Kidney (tissue), 14 donors: ENCODE data around the gene SFT2D1. TPM values are rescaled to one million over a fixed set of nuclear protein-coding genes. Genes with fewer than 3 reads are reported as not detected.

Experiments used
- DNase-seq, 5 donors: peaks; one replicate each; pipeline ENCODE4 v3.0.0-alpha.2; 2013 to 2020
- FAIRE-seq: peaks from 2 replicates; lab custom pipeline; 2012; peaks lifted over from hg19 to GRCh38; lab: Jason Lieb, UNC
- H3K27ac ChIP-seq, 2 donors: one replicate each; pipeline ENCODE4 v1.7.0; 2013; ENCODE audit warnings: low read depth in 2 of 2, low read length in 2 of 2, inconsistent platforms in 1 of 2
- H3K27me3 ChIP-seq: one replicate; pipeline ENCODE4 v1.7.1; 2013; ENCODE audit warnings: low read length, inconsistent platforms; ENCODE audit not compliant: control insufficient read depth, insufficient read depth
- H3K36me3 ChIP-seq, 3 donors: one replicate each; pipeline versions ENCODE4 v1.7.0 to v1.7.1; 2013; ENCODE audit warnings: low read length in 3 of 3, control low read depth in 1 of 3, inconsistent platforms in 1 of 3; ENCODE audit not compliant: insufficient read depth in 3 of 3, control insufficient read depth in 2 of 3
- H3K4me1 ChIP-seq, 3 donors: one replicate each; pipeline versions ENCODE4 v1.7.0 to v1.7.1; 2013; ENCODE audit warnings: low read length in 3 of 3, inconsistent platforms in 1 of 3, low read depth in 1 of 3; ENCODE audit not compliant: control insufficient read depth in 2 of 3, insufficient read depth in 2 of 3
- H3K4me3 ChIP-seq, 3 donors: one replicate each; pipeline versions ENCODE4 v1.7.0 to v1.8.1; 2013; ENCODE audit warnings: low read length in 3 of 3, control low read depth in 1 of 3, inconsistent platforms in 1 of 3
- H3K9ac ChIP-seq, 3 donors: one replicate each; pipeline versions ENCODE4 v1.7.0 to v1.7.1; 2013; ENCODE audit warnings: low read length in 3 of 3, control low read depth in 1 of 3, inconsistent platforms in 1 of 3
- H3K9me3 ChIP-seq, 3 donors: one replicate each; pipeline versions ENCODE4 v1.7.0 to v1.7.1; 2013; ENCODE audit warnings: low read length in 3 of 3, control low read depth in 1 of 3, inconsistent platforms in 1 of 3; ENCODE audit not compliant: control insufficient read depth in 2 of 3, insufficient read depth in 1 of 3
- intact Hi-C: fragments of 100-400 bp; cut with DNase I; formaldehyde crosslinking; loops from one replicate; pipeline ENCODE4 v1.11.1; 2022
- polyA plus RNA-seq: library from polyadenylated mRNA; stranded (reverse); fragments of 350-450 nt; fragmentation: Illumina TruSeq; extraction: RNeasy Lipid Tissue Mini Kit (QIAGEN cat#74804); gene quantifications from one replicate; pipeline ENCODE4 v1.2.3, GENCODE V29; 2014; ENCODE audit warnings: low read depth, low replicate concordance; ENCODE audit not compliant: insufficient read depth
- total RNA-seq: library from RNA; stranded (reverse); fragmentation: NEBNext Ultra II Directional; extraction: Animal tissue kit (Norgen Biotek cat#: 25700); gene quantifications from one replicate; pipeline ENCODE4 v1.2.1, GENCODE V29; 2021
- TF ChIP-seq, protein P1 (sequence below): IDR thresholded peaks from 3 replicates; pipeline ENCODE4 v1.5.1; 2012; ENCODE audit warnings: mild to moderate bottlenecking, moderate library complexity, borderline replicate concordance; ENCODE audit not compliant: insufficient read depth; ENCODE audit errors: extremely low read depth
- donor health status: control.
- donor health status: control.
- donor health status: control.
- donor health status: control.
- donor health status: control.
- donor health status: DM: yes; HTN: yes; CAD: no.
- donor health status: Normal renal cell carcinoma (clear cell type).

Gene SFT2D1
- total and polyA plus RNA-seq, 2 donors from 2014 or later = 48.3 to 73.2 TPM

- no peaks in the 10 kb centered on the region for H3K9me3 ChIP-seq
- no peak for FAIRE-seq
- intact Hi-C loops = loop anchor here (10.0 kb wide), 1 partner anchor 133 kb away; no protein-coding TSS in a partner anchor
- H3K9ac ChIP-seq = no peak overlapping the region
- no peaks in the 10 kb centered on the region for H3K4me1 ChIP-seq
- no peak overlapping the region for H3K27ac ChIP-seq
- DNase-seq = no peak
- H3K4me3 ChIP-seq = no peak overlapping the region
- H3K36me3 ChIP-seq = no peaks in the 10 kb centered on the region
- H3K27me3 ChIP-seq = peaks cover 11% of the 10 kb centered on the region
- TF ChIP-seq, protein P1, sequence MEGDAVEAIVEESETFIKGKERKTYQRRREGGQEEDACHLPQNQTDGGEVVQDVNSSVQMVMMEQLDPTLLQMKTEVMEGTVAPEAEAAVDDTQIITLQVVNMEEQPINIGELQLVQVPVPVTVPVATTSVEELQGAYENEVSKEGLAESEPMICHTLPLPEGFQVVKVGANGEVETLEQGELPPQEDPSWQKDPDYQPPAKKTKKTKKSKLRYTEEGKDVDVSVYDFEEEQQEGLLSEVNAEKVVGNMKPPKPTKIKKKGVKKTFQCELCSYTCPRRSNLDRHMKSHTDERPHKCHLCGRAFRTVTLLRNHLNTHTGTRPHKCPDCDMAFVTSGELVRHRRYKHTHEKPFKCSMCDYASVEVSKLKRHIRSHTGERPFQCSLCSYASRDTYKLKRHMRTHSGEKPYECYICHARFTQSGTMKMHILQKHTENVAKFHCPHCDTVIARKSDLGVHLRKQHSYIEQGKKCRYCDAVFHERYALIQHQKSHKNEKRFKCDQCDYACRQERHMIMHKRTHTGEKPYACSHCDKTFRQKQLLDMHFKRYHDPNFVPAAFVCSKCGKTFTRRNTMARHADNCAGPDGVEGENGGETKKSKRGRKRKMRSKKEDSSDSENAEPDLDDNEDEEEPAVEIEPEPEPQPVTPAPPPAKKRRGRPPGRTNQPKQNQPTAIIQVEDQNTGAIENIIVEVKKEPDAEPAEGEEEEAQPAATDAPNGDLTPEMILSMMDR = no peak
These were observed 71.0 kb downstream of the SFT2D1 start for GRCh38 chr6:166271376-166271765.

GRCh38 chr6:166270706-166271375 is 71.5 kb downstream of the SFT2D1 start:
- intact Hi-C loops = loop anchor here (10.0 kb wide), 1 partner anchor 134 kb away; no protein-coding TSS in a partner anchor
- H3K36me3 ChIP-seq = no peaks in the 10 kb centered on the region
- H3K9ac ChIP-seq = no peak overlapping the region
- no peak overlapping the region for H3K27ac ChIP-seq
- no peaks in the 10 kb centered on the region for H3K9me3 ChIP-seq
- TF ChIP-seq, protein P1 = no peak
- H3K4me3 ChIP-seq = no peak overlapping the region
- DNase-seq (no peak), FAIRE-seq (no peak)
- peaks cover 11% of the 10 kb centered on the region for H3K27me3 ChIP-seq
- H3K4me1 ChIP-seq = no peaks in the 10 kb centered on the region

Other genes with a start within 250 kb of the SFT2D1 start
- not detected for gene TBXT, start 174.7 kb downstream of the SFT2D1 start, total RNA-seq
- gene TBXT, start 174.7 kb downstream of the SFT2D1 start, polyA plus RNA-seq = not detected
- 0.19 TPM for gene PRR18, start 34.2 kb downstream of the SFT2D1 start, total RNA-seq
- not detected for gene PRR18, start 34.2 kb downstream of the SFT2D1 start, polyA plus RNA-seq
- 74.1 TPM for gene MPC1, start 40.4 kb upstream of the SFT2D1 start, total RNA-seq
- 313 TPM for gene MPC1, start 40.4 kb upstream of the SFT2D1 start, polyA plus RNA-seq
- 1.9 TPM for gene RAMACL, start 244.1 kb upstream of the SFT2D1 start, total RNA-seq
- gene RAMACL, start 244.1 kb upstream of the SFT2D1 start, polyA plus RNA-seq = not detected